A549 (cell line): ENCODE data around the gene EFCAB8. TPM values are rescaled to one million over a fixed set of nuclear protein-coding genes. Genes with fewer than 3 reads are reported as not detected.

Source experiments
- ATAC-seq, 2 experiments: fragments of 200-7000 bp in 1 of 2; fragments of >200 bp in 1 of 2; cut with Nextera tagmentation in 1 of 2; cut with Tn5 transposase in 1 of 2; 3 replicates each; pipeline versions ENCODE4 v1.8.0 to v1.9.1; 2018 to 2020; ENCODE audit warnings: mild to moderate bottlenecking in 1 of 2, moderate library complexity in 1 of 2
- CTCF ChIA-PET: fragments of 300-600 bp; sonication (Branson Sonifier 250); formaldehyde crosslinking; extraction: SDS; loops from one replicate; lab custom pipeline; 2021; ENCODE audit warnings: antibody characterized with exemption, inconsistent platforms; lab: Yijun Ruan, JAX
- POLR2A ChIA-PET: fragments of 350-600 bp; formaldehyde crosslinking; extraction: SDS; loops from one replicate; lab custom pipeline; 2021; ENCODE audit warnings: antibody characterized with exemption, inconsistent platforms; lab: Yijun Ruan, JAX
- DNase-seq, 2 experiments: peaks; one replicate each; pipeline versions ENCODE4 v3.0.0 to v3.0.0-alpha.2; 2011 to 2016; ENCODE audit warnings: low read depth in 1 of 2, low spot score in 1 of 2
- FAIRE-seq: peaks from 2 replicates; lab custom pipeline; 2011; peaks lifted over from hg19 to GRCh38; lab: Jason Lieb, UNC
- H3K27ac ChIP-seq, 2 experiments: fragments of >200 bp; sonication (Bioruptor Twin); formaldehyde crosslinking; 3 replicates each; pipeline ENCODE4 v1.5.1; 2016 to 2017
- H3K4me1 ChIP-seq: fragments of >200 bp; sonication (Bioruptor Twin); formaldehyde crosslinking; 3 replicates; pipeline ENCODE4 v1.6.1; 2016
- H3K4me2 ChIP-seq: fragments of >200 bp; sonication (Bioruptor Twin); formaldehyde crosslinking; 3 replicates; pipeline ENCODE4 v1.6.1; 2016
- H3K4me3 ChIP-seq: fragments of >200 bp; sonication (Bioruptor Twin); formaldehyde crosslinking; 3 replicates; pipeline ENCODE4 v1.5.1; 2016
- H3K9me3 ChIP-seq: fragments of >200 bp; sonication (Bioruptor Twin); formaldehyde crosslinking; 3 replicates; pipeline ENCODE4 v1.6.1; 2016
- CEBPB ChIP-seq, 2 experiments: fragments of >200 bp in 1 of 2; sonication (Bioruptor Twin) in 1 of 2; formaldehyde crosslinking in 1 of 2; IDR thresholded peaks; 2 replicates each; pipeline ENCODE4 v1.6.1; 2012 to 2016
- CHD2 ChIP-seq: fragments of 150-350 bp; IDR thresholded peaks from 2 replicates; pipeline ENCODE4 v1.6.1; 2014; ENCODE audit warnings: low read length; ENCODE audit not compliant: partially characterized antibody
- CHD4 ChIP-seq: fragments of 200-600 bp; sonication (generic); IDR thresholded peaks from 2 replicates; pipeline ENCODE4 v1.6.1; 2016; ENCODE audit warnings: antibody characterized with exemption, mild to moderate bottlenecking, borderline replicate concordance
- EP300 ChIP-seq, 2 experiments: fragments of >200 bp; sonication (Bioruptor Twin); formaldehyde crosslinking; IDR thresholded peaks; 2 replicates in 1 of 2; 3 replicates in 1 of 2; pipeline ENCODE4 v1.6.1; 2016 to 2017
- ESRRA ChIP-seq: fragments of 150-350 bp; IDR thresholded peaks from 2 replicates; pipeline ENCODE4 v1.6.1; 2014; ENCODE audit warnings: mild to moderate bottlenecking, low read length, borderline replicate concordance
- FOSL2 ChIP-seq, 2 experiments: fragments of 450-650 bp in 1 of 2; fragments of >200 bp in 1 of 2; sonication (Bioruptor Twin) in 1 of 2; formaldehyde crosslinking; IDR thresholded peaks; 2 replicates each; pipeline versions ENCODE4 v1.5.0 to v1.6.1; 2016 to 2020; ENCODE audit warnings: mild to moderate bottlenecking in 1 of 2, moderate library complexity in 1 of 2
- FOXS1 ChIP-seq: fragments of 250-450 bp; sonication (Bioruptor Pico); IDR thresholded peaks from 2 replicates; pipeline ENCODE4 v1.5.0; 2020; ENCODE audit warnings: mild to moderate bottlenecking, moderate library complexity
- HDAC2 ChIP-seq: fragments of 200-600 bp; sonication (generic); IDR thresholded peaks from 2 replicates; pipeline ENCODE4 v1.6.1; 2016
- HEYL ChIP-seq: fragments of 250-450 bp; sonication (Bioruptor Pico); IDR thresholded peaks from 2 replicates; pipeline ENCODE4 v1.8.0; 2021; ENCODE audit warnings: mild to moderate bottlenecking, moderate library complexity
- JUN ChIP-seq, 2 experiments: fragments of >200 bp; sonication (Bioruptor Twin); formaldehyde crosslinking; IDR thresholded peaks; 2 replicates in 1 of 2; 3 replicates in 1 of 2; pipeline ENCODE4 v1.6.1; 2016 to 2017
- JUNB ChIP-seq: fragments of >200 bp; sonication (Bioruptor Twin); formaldehyde crosslinking; IDR thresholded peaks from 2 replicates; pipeline ENCODE4 v1.6.1; 2016
- MAFK ChIP-seq: fragments of 450-650 bp; IDR thresholded peaks from 2 replicates; pipeline ENCODE4 v1.6.1; 2014; ENCODE audit not compliant: partially characterized antibody
- MYC ChIP-seq: IDR thresholded peaks from 2 replicates; pipeline ENCODE4 v1.6.1; 2012; ENCODE audit warnings: mild to moderate bottlenecking, inconsistent platforms, low read length, improper control_type of control experiment, borderline replicate concordance
- NFE2L2 ChIP-seq: fragments of 150-350 bp; conservative IDR thresholded peaks from 2 replicates; pipeline ENCODE4 v1.6.1; 2014; ENCODE audit warnings: low read length
- PHF8 ChIP-seq: fragments of 200-600 bp; sonication (generic); IDR thresholded peaks from 2 replicates; pipeline ENCODE4 v1.6.1; 2016; ENCODE audit warnings: low read depth, mild to moderate bottlenecking, antibody characterized with exemption, moderate library complexity, borderline replicate concordance
- POLR2A ChIP-seq: IDR thresholded peaks from 2 replicates; pipeline ENCODE4 v1.6.1; 2012; ENCODE audit warnings: mild to moderate bottlenecking, low read length
- POLR2AphosphoS2 ChIP-seq: conservative IDR thresholded peaks from 2 replicates; pipeline ENCODE4 v1.6.1; 2012; ENCODE audit warnings: low read length, improper control_type of control experiment, inconsistent platforms
- RFX5 ChIP-seq: fragments of 450-650 bp; IDR thresholded peaks from 2 replicates; pipeline ENCODE4 v1.7.1; 2014; ENCODE audit warnings: antibody characterized with exemption, mild to moderate bottlenecking, moderate library complexity
- ZNF302 ChIP-seq: fragments of 250-450 bp; sonication (Bioruptor Pico); IDR thresholded peaks from 2 replicates; pipeline ENCODE4 v1.9.0; 2021; ENCODE audit warnings: inconsistent platforms, mild to moderate bottlenecking, moderate library complexity
- WGBS: methylation state at CpG from one replicate; pipeline ENCODE4 v1.1.6; 2017; ENCODE audit errors: missing lambda C conversion rate; 5-methylcytosine and 5-hydroxymethylcytosine counted together
- polyA plus RNA-seq, 4 experiments: library from polyadenylated mRNA; depleted of rRNA in 3 of 4; stranded (reverse); fragments of >200 nt; fragmentation: RNase III in 1 of 4; extraction: RNeasy Plus Mini Kit Qiagen cat#74134 plus additional on column Dnase treatment in 1 of 4; gene quantifications; 2 replicates in 3 of 4; 3 replicates in 1 of 4; pipeline ENCODE4 v1.2.3, GENCODE V29; 2011 to 2017
- TF ChIP-seq, protein P1 (sequence below): fragments of >200 bp; sonication (Bioruptor Twin); formaldehyde crosslinking; IDR thresholded peaks from 2 replicates; pipeline ENCODE4 v1.6.1; 2016
- TF ChIP-seq, protein P2 (sequence below): fragments of 200-600 bp; sonication (generic); IDR thresholded peaks from 2 replicates; pipeline ENCODE4 v1.6.1; 2016; ENCODE audit warnings: antibody characterized with exemption, mild to moderate bottlenecking, moderate library complexity
- TF ChIP-seq, protein P3 (sequence below): fragments of 450-650 bp; IDR thresholded peaks from 2 replicates; pipeline ENCODE4 v1.6.1; 2014; ENCODE audit warnings: antibody characterized with exemption
- TF ChIP-seq, protein P4 (sequence below): IDR thresholded peaks from 2 replicates; pipeline ENCODE4 v1.6.1; 2012
- TF ChIP-seq, protein P5 (sequence below): fragments of 250-450 bp; sonication (Bioruptor Pico); IDR thresholded peaks from 2 replicates; pipeline ENCODE4 v1.5.0; 2021; ENCODE audit warnings: mild to moderate bottlenecking, moderate library complexity, borderline replicate concordance

Gene EFCAB8
- polyA plus RNA-seq, 2 of the 4 experiments (the other 2 are of a cell fraction), result not detected

DNA sequence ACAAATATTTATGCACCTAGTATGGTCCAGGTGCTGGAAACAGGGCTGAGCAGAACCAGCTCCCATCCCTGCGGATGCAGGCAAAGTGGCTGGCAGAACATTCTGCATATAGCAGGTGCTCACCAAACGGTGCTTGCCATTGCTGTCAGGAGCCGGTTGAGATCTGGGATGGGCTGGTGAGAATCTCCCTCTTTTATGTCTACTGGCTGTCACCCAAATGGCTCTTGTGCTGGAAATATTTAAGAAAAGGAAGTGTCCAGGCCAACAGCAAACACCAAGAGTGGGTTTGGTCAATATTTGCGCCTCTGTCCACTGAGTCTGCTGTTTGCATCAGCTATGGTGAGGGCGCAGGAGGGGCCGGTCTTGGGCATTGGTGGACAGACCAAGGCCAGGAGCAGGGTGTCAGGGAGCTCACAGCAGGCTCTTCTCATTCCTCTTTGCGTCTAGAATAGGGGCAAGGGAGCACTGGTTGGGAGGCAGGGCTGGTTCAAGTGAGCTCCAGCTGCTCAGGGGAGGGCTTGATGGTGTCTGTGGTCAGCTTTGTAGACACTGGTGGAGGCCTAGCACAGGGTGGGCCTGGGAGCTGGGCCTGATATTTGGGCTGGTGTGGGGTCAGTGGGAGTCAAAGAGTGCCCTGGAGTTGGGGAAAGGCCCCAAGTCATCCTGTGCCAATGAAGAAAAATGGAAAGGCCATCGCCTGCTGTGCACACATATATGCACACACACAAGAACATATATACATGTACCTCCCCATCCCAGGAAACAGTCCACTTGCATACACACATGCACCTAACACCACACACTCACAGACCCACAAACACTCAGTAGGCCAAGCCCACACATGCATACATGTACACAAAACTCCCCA lies 147.4 kb downstream of the EFCAB8 start:
- TF ChIP-seq POLR2A (no peak), CHD4 (no peak), RFX5 (no peak), NFE2L2 (no peak), MAFK (no peak), ESRRA (no peak), PHF8 (no peak), HDAC2 (no peak), CHD2 (no peak), FOSL2 (IDR thresholded peaks at IDR 0.05) (no peak), FOSL2 (CRISPR knock-in tag; IDR thresholded peaks at IDR 0.05) (no peak), EP300 (IDR thresholded peaks at IDR 0.05) (no peak), POLR2AphosphoS2 (no peak), CEBPB (IDR thresholded peaks at IDR 0.05) (no peak), ZNF302 (CRISPR knock-in tag) (no peak), MYC (no peak)
- TF ChIP-seq, protein P1, sequence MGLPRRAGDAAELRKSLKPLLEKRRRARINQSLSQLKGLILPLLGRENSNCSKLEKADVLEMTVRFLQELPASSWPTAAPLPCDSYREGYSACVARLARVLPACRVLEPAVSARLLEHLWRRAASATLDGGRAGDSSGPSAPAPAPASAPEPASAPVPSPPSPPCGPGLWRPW, result no peak
- TF ChIP-seq, protein P2, sequence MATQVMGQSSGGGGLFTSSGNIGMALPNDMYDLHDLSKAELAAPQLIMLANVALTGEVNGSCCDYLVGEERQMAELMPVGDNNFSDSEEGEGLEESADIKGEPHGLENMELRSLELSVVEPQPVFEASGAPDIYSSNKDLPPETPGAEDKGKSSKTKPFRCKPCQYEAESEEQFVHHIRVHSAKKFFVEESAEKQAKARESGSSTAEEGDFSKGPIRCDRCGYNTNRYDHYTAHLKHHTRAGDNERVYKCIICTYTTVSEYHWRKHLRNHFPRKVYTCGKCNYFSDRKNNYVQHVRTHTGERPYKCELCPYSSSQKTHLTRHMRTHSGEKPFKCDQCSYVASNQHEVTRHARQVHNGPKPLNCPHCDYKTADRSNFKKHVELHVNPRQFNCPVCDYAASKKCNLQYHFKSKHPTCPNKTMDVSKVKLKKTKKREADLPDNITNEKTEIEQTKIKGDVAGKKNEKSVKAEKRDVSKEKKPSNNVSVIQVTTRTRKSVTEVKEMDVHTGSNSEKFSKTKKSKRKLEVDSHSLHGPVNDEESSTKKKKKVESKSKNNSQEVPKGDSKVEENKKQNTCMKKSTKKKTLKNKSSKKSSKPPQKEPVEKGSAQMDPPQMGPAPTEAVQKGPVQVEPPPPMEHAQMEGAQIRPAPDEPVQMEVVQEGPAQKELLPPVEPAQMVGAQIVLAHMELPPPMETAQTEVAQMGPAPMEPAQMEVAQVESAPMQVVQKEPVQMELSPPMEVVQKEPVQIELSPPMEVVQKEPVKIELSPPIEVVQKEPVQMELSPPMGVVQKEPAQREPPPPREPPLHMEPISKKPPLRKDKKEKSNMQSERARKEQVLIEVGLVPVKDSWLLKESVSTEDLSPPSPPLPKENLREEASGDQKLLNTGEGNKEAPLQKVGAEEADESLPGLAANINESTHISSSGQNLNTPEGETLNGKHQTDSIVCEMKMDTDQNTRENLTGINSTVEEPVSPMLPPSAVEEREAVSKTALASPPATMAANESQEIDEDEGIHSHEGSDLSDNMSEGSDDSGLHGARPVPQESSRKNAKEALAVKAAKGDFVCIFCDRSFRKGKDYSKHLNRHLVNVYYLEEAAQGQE, result no peak
- TF ChIP-seq, protein P3, sequence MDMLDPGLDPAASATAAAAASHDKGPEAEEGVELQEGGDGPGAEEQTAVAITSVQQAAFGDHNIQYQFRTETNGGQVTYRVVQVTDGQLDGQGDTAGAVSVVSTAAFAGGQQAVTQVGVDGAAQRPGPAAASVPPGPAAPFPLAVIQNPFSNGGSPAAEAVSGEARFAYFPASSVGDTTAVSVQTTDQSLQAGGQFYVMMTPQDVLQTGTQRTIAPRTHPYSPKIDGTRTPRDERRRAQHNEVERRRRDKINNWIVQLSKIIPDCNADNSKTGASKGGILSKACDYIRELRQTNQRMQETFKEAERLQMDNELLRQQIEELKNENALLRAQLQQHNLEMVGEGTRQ, result no peak
- TF ChIP-seq, protein P4, sequence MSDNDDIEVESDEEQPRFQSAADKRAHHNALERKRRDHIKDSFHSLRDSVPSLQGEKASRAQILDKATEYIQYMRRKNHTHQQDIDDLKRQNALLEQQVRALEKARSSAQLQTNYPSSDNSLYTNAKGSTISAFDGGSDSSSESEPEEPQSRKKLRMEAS, result no peak
- no peaks in the 10 kb centered on the region; the same call in 2 of the 3 replicates for H3K9me3 ChIP-seq
- DNase-seq (no peak), FAIRE-seq (no peak), ATAC-seq (no peak)
- H3K4me1 ChIP-seq, result 0 out of 3 replicates have a peak, but pooled peaks cover 3% of the 10 kb centered on the region
- POLR2A ChIA-PET, result no interaction called here
- no peak overlapping the region for H3K27ac ChIP-seq
- CTCF ChIA-PET, result interaction anchor here (0.7 to 2.1 kb wide), 5 partner anchors 9 to 104 kb away, joined by 3 to 12 read pairs (median 3); no protein-coding TSS in a partner anchor
- no peak overlapping the region for H3K4me2 ChIP-seq
- H3K4me3 ChIP-seq, result no peak overlapping the region
- 33% methylated on average over 8 of the region's 8 CpGs for WGBS

DNA sequence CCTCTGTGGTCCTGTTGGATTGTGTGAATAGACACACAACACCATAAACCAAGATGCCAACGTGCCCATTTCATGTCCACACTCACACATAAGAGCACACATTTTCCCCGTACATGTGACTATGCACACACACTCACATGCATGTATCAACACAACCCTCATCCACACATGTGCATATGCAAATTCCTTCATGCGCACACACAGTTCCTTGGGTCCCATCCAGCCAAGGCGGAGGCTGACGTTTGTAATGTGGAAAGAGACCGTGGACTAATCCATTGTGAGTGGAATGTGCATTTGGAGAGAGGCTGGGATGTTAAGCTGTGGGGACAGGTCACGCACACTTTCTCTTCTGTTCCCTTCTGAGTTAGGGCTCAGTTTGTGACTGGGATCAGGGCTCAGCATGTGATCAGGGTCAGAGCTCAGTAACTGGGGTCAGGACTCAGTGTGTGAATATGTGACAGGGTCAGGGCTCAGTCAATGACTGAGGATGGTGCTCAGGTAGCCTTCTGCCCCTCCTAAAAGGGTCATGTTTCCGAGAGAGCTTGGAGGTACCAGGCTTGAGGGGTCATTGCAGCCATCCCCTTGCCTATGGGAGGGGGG lies 148.2 kb downstream of the EFCAB8 start:
- ChIA-PET POLR2A (no interaction called here), CTCF (interaction anchor here (1.3 kb wide), 1 partner anchor 105 kb away, joined by 3 read pairs; no protein-coding TSS in a partner anchor)
- Histone ChIP-seq H3K4me2 (no peak overlapping the region), H3K4me3 (no peak overlapping the region), H3K4me1 (0 out of 3 replicates have a peak, but pooled peaks cover 3% of the 10 kb centered on the region), H3K27ac (no peak overlapping the region), H3K9me3 (no peaks in the 10 kb centered on the region; the same call in 2 of the 3 replicates)
- DNase-seq (no peak), FAIRE-seq (no peak), ATAC-seq (no peak)
- 51% methylated on average over 8 of the region's 8 CpGs for WGBS
- TF ChIP-seq JUN (IDR thresholded peaks at IDR 0.05) (no peak), HEYL (CRISPR knock-in tag) (no peak), ESRRA (no peak), FOSL2 (IDR thresholded peaks at IDR 0.05) (no peak), FOSL2 (CRISPR knock-in tag; IDR thresholded peaks at IDR 0.05) (no peak), JUNB (no peak), FOXS1 (no peak)
- TF ChIP-seq, protein P5, sequence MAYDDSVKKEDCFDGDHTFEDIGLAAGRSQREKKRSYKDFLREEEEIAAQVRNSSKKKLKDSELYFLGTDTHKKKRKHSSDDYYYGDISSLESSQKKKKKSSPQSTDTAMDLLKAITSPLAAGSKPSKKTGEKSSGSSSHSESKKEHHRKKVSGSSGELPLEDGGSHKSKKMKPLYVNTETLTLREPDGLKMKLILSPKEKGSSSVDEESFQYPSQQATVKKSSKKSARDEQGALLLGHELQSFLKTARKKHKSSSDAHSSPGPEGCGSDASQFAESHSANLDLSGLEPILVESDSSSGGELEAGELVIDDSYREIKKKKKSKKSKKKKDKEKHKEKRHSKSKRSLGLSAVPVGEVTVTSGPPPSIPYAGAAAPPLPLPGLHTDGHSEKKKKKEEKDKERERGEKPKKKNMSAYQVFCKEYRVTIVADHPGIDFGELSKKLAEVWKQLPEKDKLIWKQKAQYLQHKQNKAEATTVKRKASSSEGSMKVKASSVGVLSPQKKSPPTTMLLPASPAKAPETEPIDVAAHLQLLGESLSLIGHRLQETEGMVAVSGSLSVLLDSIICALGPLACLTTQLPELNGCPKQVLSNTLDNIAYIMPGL (CRISPR knock-in tag), result no peak
- TF ChIP-seq, protein P2, result no peak
- TF ChIP-seq, protein P4, result no peak
